ENCODE measurements around the gene HRG. TPM values are rescaled to one million over a fixed set of nuclear protein-coding genes. Genes with fewer than 3 reads are reported as not detected.

The HRG gene
- polyA plus RNA-seq, 4 donors, result not detected

DNA sequence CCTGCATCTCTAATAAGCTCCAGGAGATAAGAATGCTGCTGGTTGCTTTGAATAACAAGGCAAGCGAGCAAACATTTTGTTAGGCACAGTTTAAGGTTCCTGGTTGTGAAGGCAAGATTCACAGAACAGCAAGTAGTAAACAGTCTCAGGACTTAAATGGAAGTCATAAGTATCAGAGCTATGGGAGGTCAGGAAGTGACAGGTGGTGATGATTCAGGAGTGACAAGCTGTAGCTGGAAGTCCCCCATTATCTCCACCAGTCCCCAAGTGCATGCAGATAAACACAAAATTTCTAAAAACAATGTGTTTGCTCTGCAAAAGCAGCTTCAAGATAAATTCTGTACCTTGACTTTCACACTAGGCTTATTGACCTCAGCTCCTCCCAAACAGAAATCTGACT is 22.3 kb upstream of the HRG start:
- 72 to 88% (median 74%) methylated on average over 1 of the region's 1 CpG for WGBS, 3 donors
- Histone ChIP-seq H3K4me3 (ENCODE audit: low read depth in 1 of 3, low read length in 3 of 3) (no peak overlapping the region), H3K4me1 (ENCODE audit: control insufficient read depth in 3 of 3, insufficient read depth in 2 of 3, low read depth in 1 of 3, low read length in 2 of 3) (peaks cover 0 to 6% (median 0%) of the 10 kb centered on the region in 3 donors), H3K36me3 (ENCODE audit: control insufficient read depth in 3 of 3, insufficient read depth in 2 of 3, low read depth in 1 of 3, low read length in 3 of 3) (no peaks in the 10 kb centered on the region), H3K27ac (ENCODE audit: low read depth in 1 of 3, low read length in 2 of 3) (no peak overlapping the region), H3K9me3 (ENCODE audit: control insufficient read depth in 2 of 2, insufficient read depth in 1 of 2, low read depth in 1 of 2, low read length in 1 of 2) (no peaks in the 10 kb centered on the region), H3K27me3 (ENCODE audit: control insufficient read depth in 3 of 3, insufficient read depth in 3 of 3, low read length in 3 of 3) (no peaks in the 10 kb centered on the region)
- no peak for DNase-seq
- FAIRE-seq, result no peak

DNA sequence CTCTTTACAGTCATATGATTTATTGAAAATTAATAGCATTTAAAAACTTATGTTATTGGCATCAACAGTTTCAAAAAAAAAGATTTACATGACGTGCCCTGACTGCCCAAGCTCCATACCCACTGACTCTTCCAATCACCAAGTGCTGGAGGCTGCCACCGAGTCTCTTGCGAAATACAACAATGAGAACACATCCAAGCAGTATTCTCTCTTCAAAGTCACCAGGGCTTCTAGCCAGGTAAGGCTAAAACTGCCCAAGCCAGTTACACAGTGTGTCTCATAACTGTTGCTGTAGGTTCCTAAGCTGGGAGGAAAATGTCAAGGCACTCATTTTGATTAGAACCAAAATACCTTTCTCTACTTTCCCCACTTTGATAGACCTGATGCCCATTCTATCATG is 21.1 kb upstream of the HRG start:
- FAIRE-seq, result no peak
- no peak overlapping the region for H3K27ac ChIP-seq (ENCODE audit: low read depth in 1 of 3, low read length in 2 of 3)
- WGBS, 3 donors, result 71 to 84% (median 80%) methylated on average over 3 of the region's 3 CpGs

GRCh38 chr3:186646106-186646505 is 19.7 kb upstream of the HRG start:
- Histone ChIP-seq H3K36me3 (ENCODE audit: control insufficient read depth in 3 of 3, insufficient read depth in 2 of 3, low read depth in 1 of 3, low read length in 3 of 3) (no peaks in the 10 kb centered on the region), H3K27me3 (ENCODE audit: control insufficient read depth in 3 of 3, insufficient read depth in 3 of 3, low read length in 3 of 3) (no peaks in the 10 kb centered on the region), H3K4me3 (ENCODE audit: low read depth in 1 of 3, low read length in 3 of 3) (no peak overlapping the region), H3K4me1 (ENCODE audit: control insufficient read depth in 3 of 3, insufficient read depth in 2 of 3, low read depth in 1 of 3, low read length in 2 of 3) (peaks cover 0 to 6% (median 0%) of the 10 kb centered on the region in 3 donors), H3K9me3 (ENCODE audit: control insufficient read depth in 2 of 2, insufficient read depth in 1 of 2, low read depth in 1 of 2, low read length in 1 of 2) (no peaks in the 10 kb centered on the region), H3K27ac (ENCODE audit: low read depth in 1 of 3, low read length in 2 of 3) (no peak overlapping the region)
- no peak for DNase-seq
- no peak for FAIRE-seq
- whole genome bisulfite sequencing, 3 donors, result 82 to 93% (median 85%) methylated on average over 4 of the region's 4 CpGs

More for the DNA sequence above, 21.1 kb upstream of the HRG start:
- no peak for DNase-seq
- no peaks in the 10 kb centered on the region for H3K9me3 ChIP-seq (ENCODE audit: control insufficient read depth in 2 of 2, insufficient read depth in 1 of 2, low read depth in 1 of 2, low read length in 1 of 2)
- H3K4me3 ChIP-seq (ENCODE audit: low read depth in 1 of 3, low read length in 3 of 3), result no peak overlapping the region
- H3K27me3 ChIP-seq (ENCODE audit: control insufficient read depth in 3 of 3, insufficient read depth in 3 of 3, low read length in 3 of 3), result no peaks in the 10 kb centered on the region
- H3K36me3 ChIP-seq (ENCODE audit: control insufficient read depth in 3 of 3, insufficient read depth in 2 of 3, low read depth in 1 of 3, low read length in 3 of 3), result no peaks in the 10 kb centered on the region
- peaks cover 0 to 6% (median 0%) of the 10 kb centered on the region in 3 donors for H3K4me1 ChIP-seq (ENCODE audit: control insufficient read depth in 3 of 3, insufficient read depth in 2 of 3, low read depth in 1 of 3, low read length in 2 of 3)

GRCh38 chr3:186646841-186647240 is 19.0 kb upstream of the HRG start:
- Histone ChIP-seq H3K27me3 (ENCODE audit: control insufficient read depth in 3 of 3, insufficient read depth in 3 of 3, low read length in 3 of 3) (peaks cover 0 to 3% (median 0%) of the 10 kb centered on the region in 3 donors), H3K36me3 (ENCODE audit: control insufficient read depth in 3 of 3, insufficient read depth in 2 of 3, low read depth in 1 of 3, low read length in 3 of 3) (no peaks in the 10 kb centered on the region), H3K4me1 (ENCODE audit: control insufficient read depth in 3 of 3, insufficient read depth in 2 of 3, low read depth in 1 of 3, low read length in 2 of 3) (peaks cover 0 to 6% (median 0%) of the 10 kb centered on the region in 3 donors), H3K9me3 (ENCODE audit: control insufficient read depth in 2 of 2, insufficient read depth in 1 of 2, low read depth in 1 of 2, low read length in 1 of 2) (no peaks in the 10 kb centered on the region), H3K4me3 (ENCODE audit: low read depth in 1 of 3, low read length in 3 of 3) (no peak overlapping the region), H3K27ac (ENCODE audit: low read depth in 1 of 3, low read length in 2 of 3) (no peak overlapping the region)
- 74 to 88% (median 87%) methylated on average over 1 of the region's 1 CpG for WGBS, 3 donors
- no peak for FAIRE-seq
- DNase-seq, result no peak

DNA sequence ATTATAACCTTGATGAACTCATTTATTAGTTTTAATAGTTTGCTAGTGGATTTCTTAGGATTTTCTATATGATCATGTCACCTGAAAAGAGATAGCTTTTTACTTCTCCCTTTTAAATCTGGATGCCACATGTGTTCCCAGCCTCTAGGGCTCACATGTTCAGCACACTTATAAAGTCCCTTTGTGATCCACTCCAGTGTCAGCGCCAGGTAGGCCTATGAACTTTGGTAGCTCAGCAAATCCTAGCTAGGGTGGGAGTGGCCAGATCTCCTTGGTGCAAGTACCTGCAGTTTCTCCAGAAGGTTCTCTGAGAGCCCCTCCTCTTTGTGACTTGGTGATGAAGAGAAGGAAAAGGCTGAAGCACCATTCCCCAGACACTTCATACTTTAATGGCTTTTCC is 17.0 kb upstream of the HRG start:
- FAIRE-seq, result no peak
- 54 to 67% (median 65%) methylated on average over 1 of the region's 1 CpG for WGBS, 3 donors

GRCh38 chr3:186651678-186652215 is 14.1 kb upstream of the HRG start:
- WGBS, 3 donors, result 69 to 84% (median 73%) methylated on average over 3 of the region's 3 CpGs

More for the DNA sequence above, 17.0 kb upstream of the HRG start:
- Histone ChIP-seq H3K36me3 (ENCODE audit: control insufficient read depth in 3 of 3, insufficient read depth in 2 of 3, low read depth in 1 of 3, low read length in 3 of 3) (no peaks in the 10 kb centered on the region), H3K27ac (ENCODE audit: low read depth in 1 of 3, low read length in 2 of 3) (no peak overlapping the region), H3K4me3 (ENCODE audit: low read depth in 1 of 3, low read length in 3 of 3) (no peak overlapping the region), H3K9me3 (ENCODE audit: control insufficient read depth in 2 of 2, insufficient read depth in 1 of 2, low read depth in 1 of 2, low read length in 1 of 2) (no peaks in the 10 kb centered on the region), H3K4me1 (ENCODE audit: control insufficient read depth in 3 of 3, insufficient read depth in 2 of 3, low read depth in 1 of 3, low read length in 2 of 3) (no peaks in the 10 kb centered on the region), H3K27me3 (ENCODE audit: control insufficient read depth in 3 of 3, insufficient read depth in 3 of 3, low read length in 3 of 3) (peaks cover 0 to 4% (median 0%) of the 10 kb centered on the region in 3 donors)
- DNase-seq, result no peak

DNA sequence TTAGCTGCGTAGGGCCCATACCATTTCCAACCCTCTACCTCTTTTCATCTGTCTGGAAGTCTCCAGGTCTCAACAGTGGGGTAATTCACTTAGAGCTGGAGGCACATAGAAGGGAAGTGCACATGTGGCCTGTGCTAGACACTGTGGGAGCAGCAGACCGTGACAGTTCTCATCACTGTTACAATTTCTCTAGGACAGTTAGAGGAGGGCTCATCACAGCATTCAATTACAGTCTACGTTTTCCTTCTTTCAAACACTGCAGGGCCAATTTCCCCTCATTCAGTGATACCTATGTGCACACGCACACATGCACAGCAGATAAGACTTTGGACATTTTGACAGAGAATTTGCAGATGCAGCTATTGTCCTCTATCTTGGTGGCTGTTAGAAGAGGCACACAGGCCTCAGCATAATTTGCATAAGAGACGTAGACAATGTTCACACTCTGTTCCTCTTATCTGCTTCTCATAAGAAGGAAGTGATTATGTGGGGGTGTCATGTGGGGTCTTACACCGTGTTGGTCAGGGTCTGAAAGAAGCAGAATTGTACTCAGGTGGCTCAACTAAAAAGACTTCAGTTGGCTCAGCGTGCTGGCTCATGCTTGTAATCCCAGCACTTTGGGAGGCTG is 12.6 kb upstream of the HRG start:
- peaks cover 0 to 6% (median 0%) of the 10 kb centered on the region in 3 donors for H3K27me3 ChIP-seq (ENCODE audit: control insufficient read depth in 3 of 3, insufficient read depth in 3 of 3, low read length in 3 of 3)
- no peak overlapping the region for H3K4me3 ChIP-seq (ENCODE audit: low read depth in 1 of 3, low read length in 3 of 3)
- 69 to 80% (median 77%) methylated on average over 7 of the region's 7 CpGs for WGBS, 3 donors
- no peaks in the 10 kb centered on the region for H3K9me3 ChIP-seq (ENCODE audit: control insufficient read depth in 2 of 2, insufficient read depth in 1 of 2, low read depth in 1 of 2, low read length in 1 of 2)
- H3K4me1 ChIP-seq (ENCODE audit: control insufficient read depth in 3 of 3, insufficient read depth in 2 of 3, low read depth in 1 of 3, low read length in 2 of 3), result no peaks in the 10 kb centered on the region
- no peaks in the 10 kb centered on the region for H3K36me3 ChIP-seq (ENCODE audit: control insufficient read depth in 3 of 3, insufficient read depth in 2 of 3, low read depth in 1 of 3, low read length in 3 of 3)
- FAIRE-seq (no peak), DNase-seq (no peak)
- no peak overlapping the region for H3K27ac ChIP-seq (ENCODE audit: low read depth in 1 of 3, low read length in 2 of 3)

More at GRCh38 chr3:186651678-186652215, 14.1 kb upstream of the HRG start:
- Histone ChIP-seq H3K4me1 (ENCODE audit: control insufficient read depth in 3 of 3, insufficient read depth in 2 of 3, low read depth in 1 of 3, low read length in 2 of 3) (no peaks in the 10 kb centered on the region), H3K27me3 (ENCODE audit: control insufficient read depth in 3 of 3, insufficient read depth in 3 of 3, low read length in 3 of 3) (peaks cover 0 to 6% (median 0%) of the 10 kb centered on the region in 3 donors), H3K36me3 (ENCODE audit: control insufficient read depth in 3 of 3, insufficient read depth in 2 of 3, low read depth in 1 of 3, low read length in 3 of 3) (no peaks in the 10 kb centered on the region), H3K9me3 (ENCODE audit: control insufficient read depth in 2 of 2, insufficient read depth in 1 of 2, low read depth in 1 of 2, low read length in 1 of 2) (no peaks in the 10 kb centered on the region), H3K4me3 (ENCODE audit: low read depth in 1 of 3, low read length in 3 of 3) (no peak overlapping the region), H3K27ac (ENCODE audit: low read depth in 1 of 3, low read length in 2 of 3) (no peak overlapping the region)
- FAIRE-seq (no peak), DNase-seq (no peak)

DNA sequence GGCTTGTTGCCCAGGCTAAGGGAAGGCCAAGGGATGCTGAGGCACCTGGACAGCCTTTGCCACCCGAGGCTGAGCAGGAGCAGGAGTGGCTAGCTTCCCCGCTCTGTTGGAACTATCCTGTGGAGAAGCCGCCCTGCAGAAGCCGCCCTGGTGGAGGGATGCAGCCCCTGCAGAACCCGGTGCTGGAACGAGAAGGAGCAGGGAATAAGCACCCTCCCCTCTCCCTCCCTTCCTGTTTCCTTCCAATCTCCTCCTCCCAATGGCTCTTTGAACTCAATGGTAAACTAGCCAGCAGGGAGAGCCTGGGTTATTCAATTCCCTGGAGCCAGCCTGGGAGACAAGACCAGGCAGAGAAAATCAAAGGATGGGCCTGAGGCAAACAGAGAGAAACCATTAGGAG is 11.8 kb upstream of the HRG start:
- no peak overlapping the region for H3K4me3 ChIP-seq (ENCODE audit: low read depth in 1 of 3, low read length in 3 of 3)
- FAIRE-seq (no peak), DNase-seq (no peak)

More for the DNA sequence above, 11.8 kb upstream of the HRG start:
- 54 to 57% (median 55%) methylated on average over 6 of the region's 6 CpGs for WGBS, 3 donors
- no peaks in the 10 kb centered on the region for H3K36me3 ChIP-seq (ENCODE audit: control insufficient read depth in 3 of 3, insufficient read depth in 2 of 3, low read depth in 1 of 3, low read length in 3 of 3)
- no peaks in the 10 kb centered on the region for H3K4me1 ChIP-seq (ENCODE audit: control insufficient read depth in 3 of 3, insufficient read depth in 2 of 3, low read depth in 1 of 3, low read length in 2 of 3)
- no peak overlapping the region for H3K27ac ChIP-seq (ENCODE audit: low read depth in 1 of 3, low read length in 2 of 3)
- no peaks in the 10 kb centered on the region for H3K9me3 ChIP-seq (ENCODE audit: control insufficient read depth in 2 of 2, insufficient read depth in 1 of 2, low read depth in 1 of 2, low read length in 1 of 2)
- H3K27me3 ChIP-seq (ENCODE audit: control insufficient read depth in 3 of 3, insufficient read depth in 3 of 3, low read length in 3 of 3), result peaks cover 0 to 6% (median 0%) of the 10 kb centered on the region in 3 donors
